Measurements from ENCODE around the gene KLHL12. TPM values are rescaled to one million over a fixed set of nuclear protein-coding genes. Genes with fewer than 3 reads are reported as not detected.

Gene KLHL12
- total and polyA plus RNA-seq, 8 donors, result 26.6 to 40.0 (median 35.6) TPM

DNA sequence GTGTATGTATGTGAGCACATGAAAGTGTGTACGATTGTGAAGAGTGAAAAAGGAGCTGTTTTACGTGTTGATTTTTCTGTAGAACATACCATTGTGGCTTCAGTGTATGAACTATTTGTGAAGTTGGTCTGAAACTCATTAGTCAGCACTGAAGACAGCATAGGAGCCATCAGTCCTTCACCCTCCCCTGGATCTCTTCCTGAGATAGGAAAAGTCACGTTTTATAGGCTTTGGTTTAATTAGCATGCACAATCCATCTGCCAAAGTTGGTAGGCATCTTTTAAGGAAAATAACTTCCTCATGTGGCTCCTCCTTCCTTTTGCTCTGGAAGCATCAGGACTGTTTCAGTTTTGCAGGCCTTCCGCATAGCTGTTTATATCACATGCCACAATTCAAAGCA is 36.6 kb downstream of the KLHL12 start:
- Histone ChIP-seq H3K27ac (no peak overlapping the region), H3K36me3 (peaks cover 0 to 50% of the 10 kb centered on the region in 2 donors), H3K27me3 (no peaks in the 10 kb centered on the region), H3K4me3 (no peak overlapping the region), H3K4me1 (peaks cover 3 to 27% of the 10 kb centered on the region in 2 donors), H3K9me3 (no peaks in the 10 kb centered on the region)
- no peak for TF ChIP-seq CTCF (IDR thresholded peaks at IDR 0.05)
- ATAC-seq, result no peak
- intact Hi-C loops (cut with DNase I), result no loop called here
- DNase-seq, result no peak

- Histone ChIP-seq H3K4me1 (peaks cover 3 to 27% of the 10 kb centered on the region in 2 donors), H3K27me3 (no peaks in the 10 kb centered on the region), H3K9me3 (no peaks in the 10 kb centered on the region), H3K27ac (peak within 1 kb of the TSS; percentile 95 to 100), H3K4me3 (peak within 1 kb of the TSS; percentile 85 to 92), H3K36me3 (peaks cover 0 to 33% of the 10 kb centered on the region in 2 donors)
- ATAC-seq (peak; percentile 97), DNase-seq (peak; percentile 91 to 99 (median 97))
- TF ChIP-seq CTCF (IDR thresholded peaks at IDR 0.05), result peak in 1 of 2 donors; percentile 5
- intact Hi-C loops (cut with DNase I), result no loop called here
These were observed 38.3 kb downstream of the KLHL12 start, which contains the start of gene RABIF for GRCh38 chr1:202888531-202889360. TSS of gene RABIF (minus strand) at chr1:202889149. CDS start at chr1:202889098, 51 bp downstream.

DNA sequence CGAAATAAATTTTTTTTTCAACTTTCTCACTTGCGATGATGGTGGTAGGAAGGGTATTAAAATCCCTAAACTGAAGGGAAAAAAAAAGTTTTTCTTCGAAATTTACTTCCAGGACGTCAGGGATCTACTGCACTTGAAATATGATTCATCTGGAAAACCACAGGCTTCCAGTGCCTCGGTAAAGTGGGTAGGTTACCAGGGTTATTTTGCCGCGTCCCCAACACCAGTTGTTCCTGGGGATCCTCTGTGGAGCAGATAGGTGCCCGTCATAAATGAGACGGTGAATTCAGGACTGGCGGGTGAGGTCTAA is 38.9 kb downstream of the KLHL12 start:
- intact Hi-C loops (cut with DNase I), result no loop called here
- no peak for ATAC-seq
- H3K9me3 ChIP-seq, result no peaks in the 10 kb centered on the region

GRCh38 chr1:202880961-202881460 is 46.0 kb downstream of the KLHL12 start:
- H3K36me3 ChIP-seq, result peaks cover 0 to 36% of the 10 kb centered on the region in 2 donors
- H3K9me3 ChIP-seq, result no peaks in the 10 kb centered on the region
- no peaks in the 10 kb centered on the region for H3K27me3 ChIP-seq
- ATAC-seq (no peak), DNase-seq (no peak)
- intact Hi-C loops (cut with DNase I), result no loop called here
- no peak for TF ChIP-seq CTCF (IDR thresholded peaks at IDR 0.05)
- no peak overlapping the region for H3K4me3 ChIP-seq
- H3K4me1 ChIP-seq, result no peaks in the 10 kb centered on the region
- no peak overlapping the region for H3K27ac ChIP-seq

More for the DNA sequence above, 38.9 kb downstream of the KLHL12 start:
- H3K36me3 ChIP-seq, result peaks cover 0 to 28% of the 10 kb centered on the region in 2 donors
- H3K4me1 ChIP-seq, result peaks cover 3 to 27% of the 10 kb centered on the region in 2 donors
- no peaks in the 10 kb centered on the region for H3K27me3 ChIP-seq
- peak overlapping the region; percentile 95 to 100 for H3K27ac ChIP-seq
- no peak for TF ChIP-seq CTCF (IDR thresholded peaks at IDR 0.05)
- no peak for DNase-seq
- H3K4me3 ChIP-seq, result peak overlapping the region; percentile 85 to 92

- intact Hi-C loops (cut with DNase I), result no loop called here
These were observed 47.0 kb downstream of the KLHL12 start for GRCh38 chr1:202880062-202880461.

More at GRCh38 chr1:202880062-202880461, 47.0 kb downstream of the KLHL12 start:
- Histone ChIP-seq H3K4me1 (no peaks in the 10 kb centered on the region), H3K27ac (no peak overlapping the region), H3K4me3 (no peak overlapping the region), H3K27me3 (no peaks in the 10 kb centered on the region), H3K36me3 (peaks cover 0 to 39% of the 10 kb centered on the region in 2 donors), H3K9me3 (no peaks in the 10 kb centered on the region)
- ATAC-seq, result peak; percentile 82
- TF ChIP-seq CTCF (IDR thresholded peaks at IDR 0.05), result no peak
- peak in 1 of 4 donors; percentile 10 for DNase-seq
